GM19240 (cell line): ENCODE data around the gene BTBD9.

ENCODE experiments used
- DNase-seq: peaks from one replicate; pipeline ENCODE4 v3.0.0; 2011; ENCODE audit warnings: low spot score; ENCODE audit not compliant: insufficient read length

Gene BTBD9

DNA sequence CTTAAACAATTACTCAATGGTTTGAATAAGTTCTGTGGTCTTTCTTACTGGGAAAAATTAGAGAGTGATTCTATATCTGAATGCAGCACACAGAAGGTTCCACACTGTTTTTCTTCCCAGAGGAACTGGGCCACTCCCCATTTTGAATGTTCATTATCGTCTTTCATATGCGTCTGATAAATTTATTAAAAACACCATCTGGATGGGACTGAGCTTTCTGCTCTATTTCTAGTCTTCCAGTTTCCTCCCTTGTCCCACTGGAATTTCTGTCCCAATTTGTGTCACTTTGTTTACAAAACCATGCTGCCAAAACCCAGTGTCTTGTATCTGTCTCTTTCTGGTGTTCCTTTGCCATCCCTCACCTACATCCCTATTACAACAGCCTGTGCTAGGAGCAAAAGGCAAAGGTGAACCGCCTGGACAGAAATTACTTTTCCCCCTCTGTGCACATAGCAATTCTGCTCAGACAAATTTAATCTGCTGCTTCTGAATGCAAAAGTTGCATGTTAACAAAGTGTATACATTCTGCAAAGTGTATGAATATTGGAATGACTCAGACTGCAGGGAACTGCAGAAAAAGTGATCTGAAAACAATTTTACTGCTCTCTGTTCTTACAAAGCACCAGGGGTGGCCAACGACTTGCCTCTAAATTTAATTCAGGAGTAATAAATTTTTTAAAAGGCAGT, 333.6 kb downstream of the BTBD9 start:
- DNase-seq, result no peak

DNA sequence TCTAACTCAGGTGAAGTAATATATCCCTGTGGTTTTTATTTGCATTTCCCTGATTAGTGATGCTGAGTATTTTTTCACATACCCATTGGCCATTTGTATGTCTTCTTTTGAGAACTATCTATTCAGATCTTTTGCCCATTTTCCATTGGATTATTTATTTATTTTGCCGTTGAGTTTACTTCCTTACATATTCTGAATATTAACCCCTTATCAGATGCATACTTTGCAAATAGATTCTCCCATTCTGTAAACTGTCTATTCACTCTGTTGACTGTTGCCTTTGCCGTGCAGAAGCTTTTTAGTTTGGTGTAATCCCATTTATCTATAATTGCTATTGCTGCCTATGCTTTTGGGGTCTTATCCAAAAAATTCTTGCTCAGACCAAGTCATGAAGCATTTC, 336.9 kb downstream of the BTBD9 start:
- DNase-seq, result no peak

DNA sequence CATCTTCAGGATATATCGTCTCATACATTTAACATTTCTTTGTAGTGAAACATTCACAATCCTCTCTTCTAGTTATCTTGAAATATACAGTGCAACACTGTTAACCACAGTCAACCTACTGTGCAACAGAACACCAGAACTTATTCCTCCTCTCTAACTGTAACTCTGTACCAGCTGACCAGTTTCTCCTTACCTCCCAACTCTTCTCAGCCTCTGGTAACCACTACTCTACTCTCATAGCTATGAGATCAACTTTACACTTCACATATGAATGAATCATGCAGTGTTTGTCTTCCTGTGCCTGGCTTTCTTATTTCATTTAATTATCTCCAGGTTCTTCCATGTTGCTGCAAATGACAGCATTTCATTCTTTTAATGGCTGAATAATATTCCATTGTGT, 337.6 kb downstream of the BTBD9 start:
- DNase-seq, result no peak

DNA sequence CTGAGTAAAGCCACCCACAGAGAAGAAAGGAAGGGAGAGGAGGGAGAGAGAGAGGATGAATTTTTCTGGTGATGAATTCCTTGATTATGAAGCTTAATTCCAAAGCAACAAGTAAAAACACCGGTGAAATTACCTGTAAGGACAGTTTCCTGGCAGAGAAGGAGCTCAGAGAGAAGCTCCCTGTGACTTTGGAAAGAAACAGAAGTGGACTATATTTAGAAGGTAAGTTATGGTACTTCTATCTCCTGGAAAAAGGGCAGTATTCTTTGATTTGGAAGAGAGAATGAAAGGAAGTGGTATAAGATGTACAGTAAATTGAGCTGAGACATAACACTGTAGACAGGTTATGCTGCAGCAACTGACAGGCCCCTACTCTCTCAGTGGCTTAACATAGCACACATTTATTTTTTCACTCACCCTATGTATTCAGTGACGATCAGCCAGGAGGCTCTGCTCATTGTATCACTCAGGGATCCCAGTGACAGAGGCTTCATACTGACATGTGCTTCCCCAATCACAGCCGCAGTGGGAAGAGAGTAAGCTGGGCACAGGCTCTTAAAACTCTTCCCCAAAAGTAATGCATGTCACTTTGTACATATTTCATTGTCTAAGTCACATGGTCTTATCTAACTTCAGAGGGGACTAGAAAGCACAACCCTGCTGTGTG, 349.5 kb downstream of the BTBD9 start:
- DNase-seq, result no peak

DNA sequence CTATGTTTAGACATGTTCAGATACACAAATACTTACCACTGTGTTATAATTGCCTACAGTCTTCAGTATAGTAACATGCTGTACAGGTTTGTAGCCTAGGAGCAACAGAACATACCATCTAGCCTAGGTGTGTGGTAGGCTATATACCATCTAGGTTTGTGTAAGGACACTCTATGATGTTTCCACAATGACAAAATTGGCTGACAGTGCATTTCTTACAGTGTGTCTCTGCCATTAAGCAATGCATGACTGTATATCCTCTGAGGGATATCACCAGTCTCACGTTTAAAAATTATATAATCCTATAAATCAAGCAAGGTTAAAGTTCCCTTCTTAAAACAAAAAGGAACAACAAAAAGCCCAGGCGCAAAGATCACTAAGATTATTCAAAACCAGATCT, 352.2 kb downstream of the BTBD9 start:
- no peak for DNase-seq

DNA sequence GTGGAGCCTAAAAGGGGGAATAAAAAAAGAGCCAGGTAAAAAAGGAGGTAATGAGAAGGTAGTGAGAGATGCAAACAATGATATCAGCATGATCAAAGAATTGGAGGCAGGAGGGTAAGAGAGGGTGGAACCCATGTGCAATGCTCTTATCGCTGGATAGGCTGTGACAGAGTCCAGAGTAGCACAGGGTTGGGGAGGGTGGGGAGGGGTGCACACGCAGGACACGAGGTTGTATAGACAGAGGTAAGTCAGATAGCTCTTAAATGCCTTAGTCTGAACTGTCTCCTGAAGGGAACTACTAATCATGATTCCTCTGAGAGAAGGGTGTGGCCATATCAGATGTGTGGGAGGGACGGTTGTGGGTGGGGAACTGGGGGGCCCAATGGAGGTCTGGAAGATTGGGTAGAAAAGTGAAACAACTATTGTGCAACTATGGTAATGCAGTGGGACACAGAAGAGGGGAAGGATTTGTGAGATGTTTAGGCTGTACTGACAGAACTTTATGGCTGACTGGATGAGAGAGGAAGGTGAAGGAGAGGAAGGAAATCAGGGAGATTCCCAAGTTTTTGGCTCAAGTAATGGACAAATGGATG, 354.8 kb downstream of the BTBD9 start:
- DNase-seq, result no peak

DNA sequence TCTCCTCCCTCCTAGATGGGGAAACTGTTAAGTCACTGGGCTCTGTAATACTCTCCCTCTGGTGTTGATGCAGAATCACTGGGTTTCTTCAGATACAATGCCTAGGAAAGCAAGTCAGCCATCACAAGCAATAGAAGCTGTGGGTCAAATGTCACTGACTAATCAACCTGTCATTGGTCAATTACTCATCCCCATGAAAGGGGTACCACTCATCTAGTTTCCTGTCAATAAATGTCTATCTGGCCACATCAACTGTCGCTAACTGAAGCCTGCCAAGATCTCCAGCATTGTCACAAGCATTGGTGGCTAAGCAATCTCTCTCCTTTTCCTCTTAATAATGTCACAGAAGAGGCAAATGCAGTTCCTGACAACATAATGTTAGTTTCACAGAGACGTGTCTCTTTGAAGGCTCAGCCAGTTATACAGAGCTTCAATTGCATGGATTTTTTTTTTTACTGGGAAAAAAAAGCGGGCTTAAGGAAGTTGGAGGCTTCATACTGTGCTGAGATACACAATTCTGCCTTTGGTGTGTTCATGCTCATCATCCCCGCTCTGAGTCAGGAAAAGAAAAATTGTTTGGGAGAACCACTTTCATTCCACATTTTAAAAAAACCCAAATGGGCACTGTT, 355.9 kb downstream of the BTBD9 start:
- DNase-seq, result no peak

DNA sequence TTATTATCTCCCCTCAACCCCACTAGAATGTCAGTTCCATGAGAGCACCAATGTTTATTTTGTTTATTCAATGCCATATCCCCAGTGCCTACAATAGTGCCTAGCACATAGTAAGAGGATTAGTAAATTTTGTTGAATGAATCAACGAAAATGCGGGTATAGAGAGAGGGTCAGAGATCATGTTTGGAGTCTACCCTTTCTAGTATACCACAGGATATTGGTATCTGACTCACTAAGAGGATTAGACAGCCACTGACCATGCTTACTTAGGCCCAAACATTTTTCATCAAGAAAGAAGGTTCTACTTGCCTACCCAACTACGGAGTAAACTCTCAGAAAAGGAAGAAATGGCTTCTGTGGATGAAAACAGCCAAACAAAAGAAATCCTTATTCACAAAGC, 356.8 kb downstream of the BTBD9 start:
- no peak for DNase-seq

DNA sequence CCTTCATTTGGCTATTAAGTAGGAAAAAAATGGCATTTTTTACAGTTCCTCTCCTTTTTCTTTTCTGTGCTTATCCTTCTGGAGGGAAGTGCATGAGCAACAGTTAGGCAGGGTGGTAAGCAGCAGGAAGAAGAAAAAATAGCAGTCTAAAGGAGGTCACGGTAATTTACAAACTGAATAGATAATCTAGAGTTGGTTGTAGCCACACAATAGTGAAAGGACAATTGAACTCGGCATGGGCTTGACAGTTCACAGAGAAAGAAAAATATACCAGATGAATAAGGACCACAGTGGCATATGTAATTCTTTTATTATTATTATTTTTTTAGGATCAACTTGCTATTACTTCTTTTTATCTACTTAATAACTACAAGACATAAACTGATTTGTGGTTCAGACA, 358.6 kb downstream of the BTBD9 start:
- DNase-seq, result no peak

DNA sequence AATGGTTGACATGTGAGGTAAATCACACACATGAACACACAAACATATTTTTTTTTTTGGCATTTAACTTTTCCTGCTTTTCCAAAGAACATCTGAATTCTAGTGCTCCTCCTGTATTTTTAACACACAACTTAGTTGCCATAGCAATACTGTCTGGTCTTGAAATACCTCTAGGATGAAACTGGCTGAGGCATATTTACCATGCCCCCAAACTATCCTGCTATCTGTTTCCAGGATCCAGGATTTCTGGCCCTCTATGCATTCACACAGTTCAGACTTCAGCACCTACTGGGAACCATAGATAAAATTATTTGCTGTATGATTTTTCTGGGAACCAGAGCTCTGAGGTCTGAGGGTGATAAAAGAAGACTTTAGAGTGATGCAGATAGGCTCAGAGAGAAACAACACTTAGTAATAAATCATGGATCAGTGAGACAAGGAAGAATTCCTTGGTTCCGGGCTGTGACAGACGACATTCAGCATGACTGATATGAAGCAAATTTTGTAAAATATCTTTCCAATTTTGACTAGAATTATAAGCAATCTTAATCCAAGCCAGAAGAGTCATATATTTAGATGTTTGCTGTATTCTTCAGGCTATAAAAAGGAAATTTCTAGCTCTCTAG, 359.7 kb downstream of the BTBD9 start:
- DNase-seq, result no peak

DNA sequence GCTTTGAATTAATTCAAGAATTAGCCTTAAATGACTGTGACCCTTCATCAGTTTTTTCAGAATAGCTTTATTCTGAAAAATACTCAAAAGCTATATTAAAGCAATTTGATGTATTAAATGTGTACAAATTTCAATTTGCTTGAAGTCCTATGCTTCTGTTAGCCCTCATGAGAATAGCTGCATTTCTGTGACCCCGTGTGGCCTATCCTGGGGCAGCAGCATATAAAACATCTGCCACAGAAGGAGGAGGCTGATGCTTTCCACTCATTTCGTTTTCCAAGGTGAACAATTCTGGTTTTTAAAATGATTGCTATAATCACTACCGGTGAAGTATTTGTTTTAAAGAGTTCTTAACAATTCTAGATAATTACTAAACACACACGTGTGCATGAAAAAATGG, 360.3 kb downstream of the BTBD9 start:
- DNase-seq, result no peak

DNA sequence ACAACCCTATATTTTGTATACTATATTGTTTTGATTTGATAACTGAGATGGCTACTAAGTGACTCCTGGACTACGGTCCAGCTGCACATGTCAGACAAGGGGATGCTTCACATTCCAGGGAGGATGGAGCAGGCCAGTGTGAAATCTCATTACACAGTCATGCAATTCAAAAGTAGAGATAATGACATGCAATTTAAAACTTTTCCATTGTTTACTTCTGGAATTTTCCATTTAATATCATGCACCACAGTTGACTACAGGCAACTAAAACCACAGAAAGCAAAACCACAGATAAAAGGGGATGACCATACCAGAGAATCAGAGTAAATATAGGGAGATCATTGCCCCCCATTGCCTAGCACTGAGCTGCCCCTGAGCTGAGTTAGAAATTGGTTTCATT, 366.4 kb downstream of the BTBD9 start:
- DNase-seq, result no peak

DNA sequence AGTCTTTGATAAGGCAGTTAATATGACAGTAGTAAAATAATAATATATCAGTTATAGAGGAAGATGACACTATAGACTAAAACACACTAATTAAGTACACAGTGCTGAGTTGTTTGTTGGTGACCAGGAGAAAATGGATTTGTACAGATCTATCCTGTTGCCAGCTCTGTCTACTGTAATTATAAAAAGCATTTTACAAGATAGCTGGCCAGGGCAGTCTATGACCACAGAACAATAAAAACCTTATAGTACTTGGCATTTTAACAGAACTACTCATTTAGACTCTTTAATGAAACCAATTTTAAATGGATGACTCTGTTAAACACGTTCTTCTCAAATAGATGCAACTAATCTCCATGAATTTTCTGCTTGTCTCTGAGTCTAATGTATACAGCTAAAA, 367.5 kb downstream of the BTBD9 start:
- DNase-seq, result no peak

DNA sequence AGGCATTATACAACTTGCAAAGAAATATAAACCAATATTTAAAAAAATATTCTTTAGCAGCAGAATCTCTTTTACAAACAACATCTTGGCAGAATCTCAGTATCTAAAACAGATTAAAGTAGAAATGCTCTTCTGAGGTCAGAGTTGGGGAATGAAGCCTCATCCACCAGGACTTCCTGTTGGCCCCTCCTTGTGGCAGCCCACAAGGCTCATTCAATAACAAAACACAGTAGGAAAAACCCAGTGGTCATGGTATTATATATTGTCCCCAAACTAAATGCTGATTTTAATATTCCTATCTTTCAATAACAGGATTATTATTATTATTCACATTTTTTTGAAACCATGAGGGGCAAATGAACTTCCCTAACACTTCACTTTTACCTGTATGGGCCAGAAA, 368.6 kb downstream of the BTBD9 start:
- DNase-seq, result no peak

DNA sequence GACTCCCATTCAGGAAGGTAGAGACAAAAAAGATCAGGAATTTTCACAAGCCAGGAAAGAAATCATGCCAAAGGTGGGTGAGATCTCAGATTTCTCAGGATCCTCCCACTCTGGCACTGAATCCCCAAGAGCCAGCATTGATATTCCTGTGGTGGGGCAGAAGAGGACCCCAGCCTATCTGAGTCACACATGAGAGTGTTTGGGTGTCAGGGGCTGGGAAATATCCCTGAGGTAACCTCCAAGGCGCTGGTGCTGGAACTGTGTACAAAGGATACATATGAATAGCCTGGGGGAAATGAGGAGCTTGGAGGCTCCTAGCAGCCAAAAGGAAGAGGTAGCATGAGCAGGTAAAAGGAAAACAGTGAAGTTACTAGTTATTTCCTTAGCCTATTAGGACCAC, 369.4 kb downstream of the BTBD9 start:
- DNase-seq, result no peak

DNA sequence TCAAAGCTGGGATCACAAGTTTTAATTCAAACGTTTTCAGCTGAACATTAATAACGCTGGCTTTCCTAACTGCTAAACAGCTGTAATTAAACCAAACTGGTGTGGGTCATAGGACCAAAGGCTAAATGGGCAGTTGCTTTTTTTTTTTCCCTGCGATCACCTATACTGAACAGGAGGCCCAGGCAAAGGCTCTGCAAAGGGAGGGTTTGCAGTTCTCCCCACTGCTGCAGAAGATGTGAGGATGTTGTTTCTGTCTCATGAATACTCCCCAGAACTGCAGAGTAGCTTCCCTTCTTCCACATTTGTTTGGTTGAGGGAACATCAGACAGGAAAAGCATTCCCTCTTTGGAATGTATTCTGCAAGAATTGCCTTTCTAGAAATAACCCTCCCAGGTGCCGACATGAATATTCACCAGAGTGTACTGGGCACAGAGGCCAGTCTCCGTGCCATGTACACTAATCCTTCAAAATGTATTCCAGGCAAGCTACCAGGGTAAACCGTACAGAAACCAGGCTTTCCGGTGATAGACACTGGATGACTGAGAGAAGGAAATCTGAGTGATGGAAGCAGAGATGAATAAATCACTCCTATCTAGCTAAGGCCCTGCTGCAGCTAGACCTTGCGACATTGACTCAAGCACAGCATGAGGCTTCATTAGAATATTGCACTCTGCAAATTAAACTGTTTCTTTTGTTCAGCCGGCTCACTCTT, 370.1 kb downstream of the BTBD9 start:
- DNase-seq, result no peak

DNA sequence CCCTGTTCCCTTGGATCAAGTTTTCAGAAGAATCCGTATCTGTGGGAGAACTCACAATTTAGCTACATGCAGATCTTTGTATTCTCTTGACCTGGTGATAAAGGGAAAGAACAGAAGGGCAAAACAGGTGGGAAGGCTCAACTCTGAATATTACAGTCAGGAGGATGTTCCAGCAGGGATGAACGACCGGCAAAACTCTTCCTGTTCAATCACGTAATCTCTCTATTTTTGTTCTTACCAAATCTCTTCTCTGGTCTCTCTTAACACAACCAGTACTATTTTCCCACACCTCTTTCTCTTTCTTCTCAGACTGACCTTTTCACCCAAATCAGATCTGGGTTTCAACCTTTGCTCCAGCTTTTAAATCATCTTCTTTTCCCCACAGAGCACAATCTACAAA, 371.4 kb downstream of the BTBD9 start:
- DNase-seq, result no peak

DNA sequence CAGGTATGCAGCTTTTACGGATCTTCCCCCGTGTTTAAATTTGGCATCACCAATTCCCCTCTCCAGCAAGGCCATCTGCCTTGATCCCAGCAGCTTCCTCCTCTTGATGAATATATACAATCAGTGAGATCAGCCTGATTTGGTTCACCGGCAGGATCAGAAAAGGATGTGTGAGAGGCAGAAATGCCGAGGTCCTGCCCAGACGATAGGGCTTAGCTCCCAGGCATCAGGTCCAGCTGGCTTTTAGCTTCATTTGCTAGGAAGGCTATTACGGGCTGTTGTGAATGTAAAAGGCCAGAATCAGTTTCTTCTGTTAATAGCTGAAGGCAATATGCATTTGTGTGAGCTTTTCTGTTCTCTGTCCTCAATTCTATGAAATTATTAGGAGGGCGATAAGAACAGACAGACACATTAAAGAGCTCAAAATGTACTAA, 372.8 kb downstream of the BTBD9 start:
- no peak for DNase-seq

DNA sequence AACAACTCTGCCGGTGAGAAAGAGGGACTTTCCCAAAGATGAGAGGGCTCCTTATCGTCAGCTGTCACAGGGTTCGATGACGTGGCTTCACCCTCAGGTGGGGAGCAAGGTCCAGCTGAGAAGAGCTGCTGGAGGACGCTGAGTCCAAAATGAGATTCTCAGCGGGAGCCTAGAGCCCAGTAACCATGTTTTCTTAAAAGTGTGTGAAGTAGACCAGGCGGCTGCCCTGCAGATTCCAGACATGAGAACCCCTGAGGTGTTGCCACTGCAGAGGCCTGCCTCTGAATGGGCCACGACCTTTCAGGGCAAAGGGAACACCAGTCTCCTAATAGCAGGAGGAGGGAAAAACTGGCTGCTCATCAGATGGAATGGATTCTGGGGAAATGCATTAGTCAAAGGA, 375.1 kb downstream of the BTBD9 start:
- no peak for DNase-seq

DNA sequence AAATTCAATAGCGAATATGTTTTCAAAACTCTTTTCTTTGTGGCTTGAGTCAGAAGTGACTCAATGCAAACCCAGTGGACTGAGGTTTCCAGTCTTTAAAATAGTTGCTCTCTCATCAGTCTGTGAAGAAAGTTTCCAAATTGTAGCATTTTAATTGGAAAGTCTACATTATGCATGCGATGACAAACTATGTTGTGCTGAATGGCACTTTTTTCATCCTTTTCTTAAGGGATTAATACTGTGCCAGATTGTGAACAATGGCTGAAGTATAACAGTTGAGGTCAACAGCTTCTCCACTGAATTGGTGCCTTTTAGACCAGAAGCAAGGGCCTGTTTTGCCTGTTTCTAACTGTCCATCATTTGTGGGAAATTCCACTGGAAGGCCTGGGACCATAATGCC, 377.1 kb downstream of the BTBD9 start:
- no peak for DNase-seq

DNA sequence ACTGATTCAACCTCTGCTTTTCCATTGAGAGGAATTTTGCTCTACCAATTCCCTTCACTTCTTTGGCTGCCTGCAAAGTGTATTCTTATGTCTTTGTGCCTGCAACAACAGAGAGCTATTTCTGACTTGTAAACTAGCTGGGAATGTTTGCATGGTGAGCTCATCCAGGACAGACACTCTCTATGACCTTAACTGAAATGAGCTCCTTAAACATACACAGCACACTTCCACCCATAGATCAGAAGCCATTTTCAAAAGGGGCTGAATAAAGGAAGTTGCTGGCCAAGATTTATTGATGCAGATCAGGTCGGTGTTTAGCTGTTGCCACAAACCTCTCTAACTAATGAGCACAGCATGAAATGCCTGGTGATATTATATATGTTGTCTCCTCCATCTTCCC, 377.7 kb downstream of the BTBD9 start:
- DNase-seq, result no peak
